ENCODE measurements around the gene EPS15. TPM values are rescaled to one million over a fixed set of nuclear protein-coding genes. Genes with fewer than 3 reads are reported as not detected.

The EPS15 gene
- polyA plus RNA-seq, 1 of the 3 experiments (the other 2 are of a cell fraction) = 17.0 TPM

GRCh38 chr1:51491166-51491981 is 27.7 kb downstream of the EPS15 start:
- Histone ChIP-seq H3K9me2 (no peaks in the 10 kb centered on the region), H3K4me3 (ENCODE audit: low read depth in 2 of 2, low read length in 1 of 2) (no peak overlapping the region), H3F3A (replicated peaks; ENCODE audit: insufficient read depth) (peaks cover 9% of the 10 kb centered on the region), H3K36me3 (replicated peaks in 1 of 2; ENCODE audit: control insufficient read depth in 1 of 2, insufficient read depth in 2 of 2, low read length in 1 of 2) (peaks cover 0 to 8% of the 10 kb centered on the region in 2 experiments), H2AFZ (ENCODE audit: low read depth) (no peak overlapping the region), H3K4me2 (no peak overlapping the region), H3K27ac (ENCODE audit: low read depth in 2 of 2, low read length in 1 of 2) (no peak overlapping the region), H3K4me1 (ENCODE audit: control insufficient read depth in 1 of 2, insufficient read depth in 2 of 2, low read depth in 1 of 2, low read length in 1 of 2) (peaks cover 0 to 6% of the 10 kb centered on the region in 2 experiments; a peak in 2 of 4 replicates), H3K9ac (no peak overlapping the region), H3K27me3 (ENCODE audit: insufficient read depth) (no peaks in the 10 kb centered on the region), H4K20me1 (ENCODE audit: insufficient read depth) (peaks cover 39% of the 10 kb centered on the region), H3K79me2 (ENCODE audit: insufficient read depth) (peaks cover 97% of the 10 kb centered on the region), H3K9me3 (no peaks in the 10 kb centered on the region)
- ChIA-PET CTCF (interaction anchor here (0.7 kb wide), 1 partner anchor 11 kb away, joined by 3 read pairs; no protein-coding TSS in a partner anchor), POLR2A (no interaction called here)
- no peak for TF ChIP-seq RAD21 (IDR thresholded peaks at IDR 0.05; ENCODE audit: low read length)
- no peak for TF ChIP-seq MEF2A (IDR thresholded peaks at IDR 0.05; ENCODE audit: borderline replicate concordance, low read depth)
- TF ChIP-seq IRF3 (IDR thresholded peaks at IDR 0.05; ENCODE audit: low read depth, low read length) = no peak
- no peak for TF ChIP-seq SMC3 (IDR thresholded peaks at IDR 0.05; ENCODE audit: low read depth, low read length)
- no peak for DNase-seq
- WGBS (ENCODE audit: low lambda C conversion rate) = 92% methylated on average over 4 of the region's 4 CpGs

GRCh38 chr1:51489472-51489871 is 29.6 kb downstream of the EPS15 start:
- TF ChIP-seq MEF2A (IDR thresholded peaks at IDR 0.05; ENCODE audit: borderline replicate concordance, low read depth) (no peak), GATA2 (CRISPR knock-in tag; IDR thresholded peaks at IDR 0.05) (no peak), USF1 (IDR thresholded peaks at IDR 0.05; ENCODE audit: borderline replicate concordance, low read depth) (no peak), RAD21 (IDR thresholded peaks at IDR 0.05; ENCODE audit: low read length) (no peak), EZH2phosphoT487 (IDR thresholded peaks at IDR 0.05; ENCODE audit: borderline replicate concordance, low read depth) (no peak), ELF1 (IDR thresholded peaks at IDR 0.05) (no peak), PBX3 (IDR thresholded peaks at IDR 0.05) (no peak), RCOR1 (IDR thresholded peaks at IDR 0.05; ENCODE audit: low read length) (no peak), IRF3 (IDR thresholded peaks at IDR 0.05; ENCODE audit: low read depth, low read length) (no peak), GABPA (IDR thresholded peaks at IDR 0.05; ENCODE audit: low read depth) (no peak), NFIC (IDR thresholded peaks at IDR 0.05; ENCODE audit: borderline replicate concordance) (no peak), NRF1 (IDR thresholded peaks at IDR 0.05; ENCODE audit: low read depth, low read length) (no peak), ZBTB33 (IDR thresholded peaks at IDR 0.05; ENCODE audit: borderline replicate concordance, low read depth) (no peak), USF2 (IDR thresholded peaks at IDR 0.05; ENCODE audit: borderline replicate concordance, low read depth, low read length) (no peak), RFX5 (IDR thresholded peaks at IDR 0.05; ENCODE audit: low read length) (no peak)
- H3K9me3 ChIP-seq = no peaks in the 10 kb centered on the region
- CTCF ChIA-PET = no interaction called here
- no peak overlapping the region for H2AFZ ChIP-seq (ENCODE audit: low read depth)
- H3K9me2 ChIP-seq = no peaks in the 10 kb centered on the region
- 89% methylated on average over 3 of the region's 3 CpGs for WGBS (ENCODE audit: low lambda C conversion rate)
- H3K4me1 ChIP-seq (ENCODE audit: control insufficient read depth in 1 of 2, insufficient read depth in 2 of 2, low read depth in 1 of 2, low read length in 1 of 2) = peaks cover 0 to 6% of the 10 kb centered on the region in 2 experiments; a peak in 2 of 4 replicates
- H3K36me3 ChIP-seq (replicated peaks in 1 of 2; ENCODE audit: control insufficient read depth in 1 of 2, insufficient read depth in 2 of 2, low read length in 1 of 2) = peaks cover 0 to 10% of the 10 kb centered on the region in 2 experiments
- no peak overlapping the region for H3K4me2 ChIP-seq
- H3F3A ChIP-seq (replicated peaks; ENCODE audit: insufficient read depth) = peaks cover 5% of the 10 kb centered on the region
- H3K79me2 ChIP-seq (ENCODE audit: insufficient read depth) = peaks cover 97% of the 10 kb centered on the region
- POLR2A ChIA-PET = no interaction called here
- H3K4me3 ChIP-seq (ENCODE audit: low read depth in 2 of 2, low read length in 1 of 2) = no peak overlapping the region
- H3K9ac ChIP-seq = no peak overlapping the region
- DNase-seq = no peak
- H4K20me1 ChIP-seq (ENCODE audit: insufficient read depth) = peaks cover 26% of the 10 kb centered on the region; the same call in 1 of the 2 replicates
- H3K27me3 ChIP-seq (ENCODE audit: insufficient read depth) = no peaks in the 10 kb centered on the region
- H3K27ac ChIP-seq (ENCODE audit: low read depth in 2 of 2, low read length in 1 of 2) = no peak overlapping the region

All from SK-N-SH (cell line).